ENCODE results near the gene C3.

DNA sequence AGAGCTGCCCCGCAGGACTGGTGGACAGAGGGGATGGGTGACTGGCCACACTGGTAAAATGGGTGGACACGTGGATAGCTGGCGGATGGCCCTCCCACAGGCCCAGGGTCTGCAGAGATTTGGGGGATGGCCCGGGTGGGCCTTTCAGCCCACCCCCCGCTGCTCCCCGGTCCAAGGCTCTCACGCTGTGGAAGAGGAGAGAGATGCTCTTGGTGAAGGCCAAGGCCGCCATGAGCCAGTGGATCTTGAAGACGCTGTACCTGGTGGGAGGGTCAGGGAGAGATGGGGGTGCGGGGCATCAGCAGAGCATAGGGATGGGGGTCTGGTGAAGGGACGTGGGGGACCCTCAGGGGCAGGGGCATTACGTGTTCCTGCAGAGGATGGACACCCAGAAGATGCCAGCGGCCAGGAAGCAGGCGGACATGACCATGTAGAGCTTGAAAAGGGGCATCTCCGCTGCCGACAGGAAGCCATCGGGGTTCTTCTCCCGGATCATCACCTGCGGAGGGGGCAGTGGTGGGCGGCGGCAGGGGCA is 12.4 kb upstream of the C3 start:
- TF ChIP-seq JUN (IDR thresholded peaks at IDR 0.05): no peak
- TF ChIP-seq, protein P1, sequence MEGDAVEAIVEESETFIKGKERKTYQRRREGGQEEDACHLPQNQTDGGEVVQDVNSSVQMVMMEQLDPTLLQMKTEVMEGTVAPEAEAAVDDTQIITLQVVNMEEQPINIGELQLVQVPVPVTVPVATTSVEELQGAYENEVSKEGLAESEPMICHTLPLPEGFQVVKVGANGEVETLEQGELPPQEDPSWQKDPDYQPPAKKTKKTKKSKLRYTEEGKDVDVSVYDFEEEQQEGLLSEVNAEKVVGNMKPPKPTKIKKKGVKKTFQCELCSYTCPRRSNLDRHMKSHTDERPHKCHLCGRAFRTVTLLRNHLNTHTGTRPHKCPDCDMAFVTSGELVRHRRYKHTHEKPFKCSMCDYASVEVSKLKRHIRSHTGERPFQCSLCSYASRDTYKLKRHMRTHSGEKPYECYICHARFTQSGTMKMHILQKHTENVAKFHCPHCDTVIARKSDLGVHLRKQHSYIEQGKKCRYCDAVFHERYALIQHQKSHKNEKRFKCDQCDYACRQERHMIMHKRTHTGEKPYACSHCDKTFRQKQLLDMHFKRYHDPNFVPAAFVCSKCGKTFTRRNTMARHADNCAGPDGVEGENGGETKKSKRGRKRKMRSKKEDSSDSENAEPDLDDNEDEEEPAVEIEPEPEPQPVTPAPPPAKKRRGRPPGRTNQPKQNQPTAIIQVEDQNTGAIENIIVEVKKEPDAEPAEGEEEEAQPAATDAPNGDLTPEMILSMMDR (IDR thresholded peaks at IDR 0.05): no peak
- TF ChIP-seq ZSCAN20 (CRISPR knock-in tag; IDR thresholded peaks at IDR 0.05): no peak
- no peak for TF ChIP-seq BCL3 (IDR thresholded peaks at IDR 0.05)
- TF ChIP-seq HDAC2 (IDR thresholded peaks at IDR 0.05): no peak
